GM12891 (cell line): ENCODE results near the gene TBATA.

Experiments
- POLR2AphosphoS5 ChIP-seq: IDR thresholded peaks from 2 replicates; pipeline ENCODE4 v1.6.1; 2011; ENCODE audit warnings: low read depth, low read length, control low read depth
- TAF1 ChIP-seq: IDR thresholded peaks from 2 replicates; pipeline ENCODE4 v1.6.1; 2011; ENCODE audit warnings: low read depth, low read length, control low read depth

DNA sequence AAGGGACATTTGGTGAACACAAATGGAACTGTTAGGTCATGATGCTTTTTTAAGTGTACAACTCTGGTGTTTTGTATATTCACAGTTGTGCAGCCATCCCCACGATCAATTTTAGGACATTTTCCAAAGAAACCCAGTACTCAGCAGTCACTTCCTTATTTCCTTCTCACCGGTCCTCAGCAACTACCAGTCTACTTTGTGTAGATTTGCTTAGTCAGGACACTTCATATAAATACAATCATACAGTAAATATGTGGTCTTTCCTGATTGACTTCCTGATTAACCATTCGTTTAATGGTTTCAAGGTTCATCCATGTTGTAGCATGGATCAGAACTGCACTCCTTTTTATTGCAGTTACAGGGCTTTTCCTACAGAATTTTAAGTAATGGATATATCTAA lies 45.0 kb upstream of the TBATA start:
- TF ChIP-seq TAF1 (no peak), POLR2AphosphoS5 (no peak)
